Stomach (tissue), 9 donors: ENCODE measurements around the gene TFAP2C. TPM values are rescaled to one million over a fixed set of nuclear protein-coding genes. Genes with fewer than 3 reads are reported as not detected.

ENCODE experiments used
- DNase-seq, 2 donors: peaks; one replicate each; pipeline versions ENCODE4 v3.0.0 to v3.0.0-alpha.2; 2013 to 2019
- H3K27ac ChIP-seq, 5 donors: fragments of 200-600 bp in 4 of 5; sonication (generic) in 4 of 5; one replicate each; pipeline ENCODE4 v1.5.1; 2013 to 2019; ENCODE audit warnings: mild to moderate bottlenecking in 1 of 5, moderate library complexity in 1 of 5
- H3K27me3 ChIP-seq, 3 donors: fragments of 200-600 bp; sonication (generic); one replicate each; pipeline ENCODE4 v1.5.1; 2017 to 2019; ENCODE audit warnings: mixed run types in 1 of 3
- H3K36me3 ChIP-seq, 4 donors: fragments of 200-600 bp; sonication (generic); 1 replicate in 3 of 4; 2 replicates in 1 of 4; pipeline ENCODE4 v1.5.1; 2016 to 2019
- H3K4me1 ChIP-seq, 4 donors: fragments of 200-600 bp; sonication (generic); one replicate each; pipeline ENCODE4 v1.5.1; 2016 to 2019
- H3K4me3 ChIP-seq, 4 donors: fragments of 200-600 bp; sonication (generic) in 3 of 4; one replicate each; pipeline ENCODE4 v1.5.1; 2016 to 2019; ENCODE audit warnings: mild to moderate bottlenecking in 1 of 4
- H3K9me3 ChIP-seq, 4 donors: fragments of 200-600 bp; sonication (generic); one replicate each; pipeline ENCODE4 v1.5.1; 2016 to 2019
- CTCF ChIP-seq, 7 experiments: fragments of 450-650 bp in 4 of 7; fragments of 200-600 bp in 3 of 7; sonication (generic) in 3 of 7; IDR thresholded peaks; one replicate each; pipeline ENCODE4 v1.5.1; 2016 to 2019; ENCODE audit warnings: antibody characterized with exemption in 7 of 7, control low read depth in 2 of 7, mild to moderate bottlenecking in 1 of 7
- EP300 ChIP-seq: sonication (generic); formaldehyde crosslinking; IDR thresholded peaks from one replicate; pipeline ENCODE4 v1.6.1; 2017; ENCODE audit warnings: antibody characterized with exemption
- POLR2A ChIP-seq, 4 donors: fragments of 450-650 bp; IDR thresholded peaks; one replicate each; pipeline ENCODE4 v1.6.1; 2016; ENCODE audit warnings: antibody characterized with exemption in 4 of 4, control low read depth in 2 of 4, mild to moderate bottlenecking in 1 of 4, moderate library complexity in 1 of 4
- POLR2AphosphoS5 ChIP-seq, 3 donors: sonication (generic); formaldehyde crosslinking; IDR thresholded peaks; one replicate each; pipeline ENCODE4 v1.6.1; 2016; ENCODE audit warnings: antibody characterized with exemption in 3 of 3
- WGBS, 5 donors: extraction: QIAGEN DNeasy Blood & Tissue Kit in 3 of 5; methylation state at CpG; one replicate each; pipeline versions ENCODE4 v1.1.5 to v1.1.7; 2013 to 2018; 5-methylcytosine and 5-hydroxymethylcytosine counted together
- intact Hi-C: fragments of 100-400 bp; cut with DNase I; formaldehyde crosslinking; loops from one replicate; pipeline ENCODE4 v1.15.1; 2023; ENCODE audit warnings: low total_unique reads
- polyA plus RNA-seq, 3 donors: library from polyadenylated mRNA; stranded (reverse); fragments of 200-250 nt; gene quantifications; one replicate each; pipeline ENCODE4 v1.2.3, GENCODE V29; 2013
- total RNA-seq, 5 donors: library from RNA; depleted of rRNA; stranded (reverse); fragments of >200 nt; gene quantifications; one replicate each; pipeline versions ENCODE4 v1.1.0 to v1.2.3, GENCODE V29; 2014 to 2016
- donor health status: healthy with polysubstance abuse.
- donor health status: Bipolar disorder and iron deficiency.
- donor health status: healthy.

TFAP2C gene
- total and polyA plus RNA-seq, 8 donors = 0.12 to 10.9 (median 0.89) TPM; not detected in 3

- H3K27me3 ChIP-seq = peaks cover 0 to 21% (median 0%) of the 10 kb centered on the region in 3 donors
- H3K4me3 ChIP-seq = no peak overlapping the region
- H3K36me3 ChIP-seq = no peaks in the 10 kb centered on the region
- no peak overlapping the region for H3K27ac ChIP-seq
- WGBS, 5 donors = 82 to 86% (median 85%) methylated on average over 12 of the region's 12 CpGs
- DNase-seq = no peak
- no peak for TF ChIP-seq CTCF (IDR thresholded peaks at IDR 0.05)
- no peak for TF ChIP-seq POLR2A (IDR thresholded peaks at IDR 0.05)
- no peak for TF ChIP-seq POLR2AphosphoS5 (IDR thresholded peaks at IDR 0.05)
- no peak for TF ChIP-seq EP300
- no peaks in the 10 kb centered on the region for H3K9me3 ChIP-seq
- intact Hi-C loops = no loop called here
- H3K4me1 ChIP-seq = no peaks in the 10 kb centered on the region
These were observed 36.7 kb downstream of the TFAP2C start for GRCh38 chr20:56665806-56666205.

GRCh38 chr20:56673450-56673849 lies 44.3 kb downstream of the TFAP2C start:
- Histone ChIP-seq H3K9me3 (no peaks in the 10 kb centered on the region), H3K4me1 (no peaks in the 10 kb centered on the region), H3K27ac (no peak overlapping the region), H3K4me3 (no peak overlapping the region), H3K36me3 (no peaks in the 10 kb centered on the region), H3K27me3 (peaks cover 0 to 38% (median 0%) of the 10 kb centered on the region in 3 donors)
- TF ChIP-seq POLR2A (IDR thresholded peaks at IDR 0.05) (no peak), POLR2AphosphoS5 (IDR thresholded peaks at IDR 0.05) (no peak), EP300 (no peak)
- intact Hi-C loops = no loop called here
- WGBS, 5 donors = 84 to 90% (median 89%) methylated on average over 5 of the region's 5 CpGs
- DNase-seq = no peak

GRCh38 chr20:56676001-56676400 lies 46.9 kb downstream of the TFAP2C start:
- no peak overlapping the region for H3K27ac ChIP-seq
- H3K27me3 ChIP-seq = peaks cover 0 to 52% (median 0%) of the 10 kb centered on the region in 3 donors
- DNase-seq = no peak
- intact Hi-C loops = no loop called here
- H3K9me3 ChIP-seq = no peaks in the 10 kb centered on the region
- H3K36me3 ChIP-seq = no peaks in the 10 kb centered on the region
- TF ChIP-seq EP300 (no peak), POLR2AphosphoS5 (IDR thresholded peaks at IDR 0.05) (no peak), CTCF (IDR thresholded peaks at IDR 0.05) (no peak), POLR2A (IDR thresholded peaks at IDR 0.05) (no peak)
- H3K4me1 ChIP-seq = no peaks in the 10 kb centered on the region
- 78 to 83% (median 81%) methylated on average over 12 of the region's 12 CpGs for WGBS, 5 donors
- H3K4me3 ChIP-seq = no peak overlapping the region

- Histone ChIP-seq H3K4me1 (no peaks in the 10 kb centered on the region), H3K36me3 (no peaks in the 10 kb centered on the region), H3K4me3 (no peak overlapping the region), H3K27ac (no peak overlapping the region), H3K27me3 (peaks cover 0 to 52% (median 0%) of the 10 kb centered on the region in 3 donors), H3K9me3 (no peaks in the 10 kb centered on the region)
- WGBS, 5 donors = 42 to 51% (median 49%) methylated on average over 6 to 10 of the region's 10 CpGs
- no peak for DNase-seq
- intact Hi-C loops = no loop called here
- TF ChIP-seq EP300 (no peak), POLR2A (IDR thresholded peaks at IDR 0.05) (no peak), POLR2AphosphoS5 (IDR thresholded peaks at IDR 0.05) (no peak), CTCF (IDR thresholded peaks at IDR 0.05) (no peak)
These were observed 47.6 kb downstream of the TFAP2C start for GRCh38 chr20:56676679-56677078.

- Histone ChIP-seq H3K27me3 (peaks cover 0 to 54% (median 0%) of the 10 kb centered on the region in 3 donors), H3K27ac (no peak overlapping the region), H3K36me3 (no peaks in the 10 kb centered on the region), H3K4me3 (no peak overlapping the region), H3K4me1 (no peaks in the 10 kb centered on the region), H3K9me3 (no peaks in the 10 kb centered on the region)
- WGBS, 5 donors = 40 to 48% (median 45%) methylated on average over 11 of the region's 11 CpGs
- TF ChIP-seq POLR2AphosphoS5 (IDR thresholded peaks at IDR 0.05) (no peak), POLR2A (IDR thresholded peaks at IDR 0.05) (no peak), CTCF (IDR thresholded peaks at IDR 0.05) (no peak)
- no peak for DNase-seq
- intact Hi-C loops = no loop called here
These were observed 54.2 kb downstream of the TFAP2C start for GRCh38 chr20:56683077-56683865.
